Lung (tissue), 12 donors: ENCODE data around the gene MKRN2OS. TPM values are rescaled to one million over a fixed set of nuclear protein-coding genes. Genes with fewer than 3 reads are reported as not detected.

ENCODE experiments used
- ATAC-seq: fragments of 200-7000 bp; cut with Tn5 transposase; one replicate; pipeline ENCODE4 v1.9.1; 2020; ENCODE audit warnings: moderate number of reproducible peaks; ENCODE audit not compliant: insufficient read depth, low FRiP score
- DNase-seq, 3 donors: peaks; one replicate each; pipeline ENCODE4 v3.0.0-alpha.2; 2013 to 2017
- H3K27ac ChIP-seq, 2 donors: one replicate each; pipeline ENCODE4 v1.5.1; 2013; ENCODE audit warnings: mild to moderate bottlenecking in 2 of 2, moderate library complexity in 2 of 2, control low read depth in 1 of 2, inconsistent platforms in 1 of 2, low read depth in 1 of 2, low read length in 1 of 2
- H3K27me3 ChIP-seq, 3 donors: one replicate each; pipeline ENCODE4 v1.5.1; 2013; ENCODE audit warnings: low read length in 2 of 3; ENCODE audit not compliant: control insufficient read depth in 3 of 3, insufficient read depth in 3 of 3
- H3K36me3 ChIP-seq, 4 donors: one replicate each; pipeline ENCODE4 v1.5.1; 2013; ENCODE audit warnings: low read length in 4 of 4, mild to moderate bottlenecking in 1 of 4, moderate library complexity in 1 of 4; ENCODE audit not compliant: control insufficient read depth in 4 of 4, insufficient read depth in 4 of 4
- H3K4me1 ChIP-seq, 5 donors: one replicate each; pipeline ENCODE4 v1.5.1; 2013; ENCODE audit warnings: low read length in 5 of 5, mild to moderate bottlenecking in 2 of 5, moderate library complexity in 1 of 5; ENCODE audit not compliant: control insufficient read depth in 5 of 5, insufficient read depth in 5 of 5
- H3K4me3 ChIP-seq: one replicate; pipeline ENCODE4 v1.5.1; 2013; ENCODE audit warnings: mild to moderate bottlenecking, control low read depth, moderate library complexity
- H3K9ac ChIP-seq, 2 donors: one replicate each; pipeline ENCODE4 v1.5.1; 2013; ENCODE audit warnings: low read length in 2 of 2, control low read depth in 1 of 2; ENCODE audit not compliant: insufficient read depth in 1 of 2
- H3K9me3 ChIP-seq, 4 donors: one replicate each; pipeline ENCODE4 v1.5.1; 2013; ENCODE audit warnings: low read length in 3 of 4, mild to moderate bottlenecking in 1 of 4, moderate library complexity in 1 of 4; ENCODE audit not compliant: control insufficient read depth in 4 of 4, insufficient read depth in 3 of 4
- WGBS, 2 donors: extraction: QIAGEN DNeasy Blood & Tissue Kit; methylation state at CpG; one replicate each; pipeline ENCODE4 v1.1.7; 2013; 5-methylcytosine and 5-hydroxymethylcytosine counted together
- polyA plus RNA-seq, 2 donors: library from polyadenylated mRNA; stranded (reverse); fragments of 200-250 nt; gene quantifications; one replicate each; pipeline ENCODE4 v1.2.1, GENCODE V29; 2013
- total RNA-seq, 2 donors: library from RNA; depleted of rRNA in 1 of 2; stranded (reverse); fragments of >200 nt in 1 of 2; gene quantifications; one replicate each; pipeline ENCODE4 v1.2.1, GENCODE V29; 2014 to 2021
- TF ChIP-seq, protein P1 (sequence below): IDR thresholded peaks from 2 replicates; pipeline ENCODE4 v1.5.1; 2012; ENCODE audit warnings: mild to moderate bottlenecking; ENCODE audit errors: control extremely low read depth, extremely low read depth
- donor health status: control.
- donor health status: control.
- donor health status: Bipolar disorder and iron deficiency.
- donor health status: healthy.
- donor health status: DM: yes; HTN: yes; CAD: no.

Gene MKRN2OS
- total and polyA plus RNA-seq, 4 donors, result 0.62 to 1.3 (median 1.1) TPM; not detected in 1

DNA sequence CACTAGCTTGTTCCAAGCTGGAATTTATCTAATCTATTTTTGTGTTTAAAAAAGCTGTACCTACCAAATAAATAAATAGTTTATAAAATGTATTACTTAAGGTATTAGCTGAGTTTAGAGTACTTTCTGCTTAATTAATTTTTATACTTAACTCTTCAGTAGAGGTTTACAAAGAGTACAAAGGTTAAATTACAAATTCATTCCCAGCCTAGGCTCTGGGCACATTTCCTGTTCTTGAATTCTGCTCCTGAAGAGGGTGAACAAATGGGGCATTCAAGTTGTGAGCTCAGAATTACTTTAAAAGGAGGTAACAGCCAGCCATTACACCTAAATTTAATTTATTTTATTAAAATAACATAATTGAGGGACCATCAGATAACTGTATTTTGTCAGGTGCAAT lies 38.0 kb upstream of the MKRN2OS start:
- TF ChIP-seq, protein P1, sequence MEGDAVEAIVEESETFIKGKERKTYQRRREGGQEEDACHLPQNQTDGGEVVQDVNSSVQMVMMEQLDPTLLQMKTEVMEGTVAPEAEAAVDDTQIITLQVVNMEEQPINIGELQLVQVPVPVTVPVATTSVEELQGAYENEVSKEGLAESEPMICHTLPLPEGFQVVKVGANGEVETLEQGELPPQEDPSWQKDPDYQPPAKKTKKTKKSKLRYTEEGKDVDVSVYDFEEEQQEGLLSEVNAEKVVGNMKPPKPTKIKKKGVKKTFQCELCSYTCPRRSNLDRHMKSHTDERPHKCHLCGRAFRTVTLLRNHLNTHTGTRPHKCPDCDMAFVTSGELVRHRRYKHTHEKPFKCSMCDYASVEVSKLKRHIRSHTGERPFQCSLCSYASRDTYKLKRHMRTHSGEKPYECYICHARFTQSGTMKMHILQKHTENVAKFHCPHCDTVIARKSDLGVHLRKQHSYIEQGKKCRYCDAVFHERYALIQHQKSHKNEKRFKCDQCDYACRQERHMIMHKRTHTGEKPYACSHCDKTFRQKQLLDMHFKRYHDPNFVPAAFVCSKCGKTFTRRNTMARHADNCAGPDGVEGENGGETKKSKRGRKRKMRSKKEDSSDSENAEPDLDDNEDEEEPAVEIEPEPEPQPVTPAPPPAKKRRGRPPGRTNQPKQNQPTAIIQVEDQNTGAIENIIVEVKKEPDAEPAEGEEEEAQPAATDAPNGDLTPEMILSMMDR, result no peak
- Histone ChIP-seq H3K27me3 (no peaks in the 10 kb centered on the region), H3K9ac (no peak overlapping the region), H3K9me3 (no peaks in the 10 kb centered on the region), H3K4me1 (peaks cover 0 to 4% (median 0%) of the 10 kb centered on the region in 5 donors), H3K27ac (no peak overlapping the region), H3K4me3 (no peak overlapping the region), H3K36me3 (peaks cover 22 to 59% (median 53%) of the 10 kb centered on the region in 4 donors)
- ATAC-seq (no peak), DNase-seq (no peak)

DNA sequence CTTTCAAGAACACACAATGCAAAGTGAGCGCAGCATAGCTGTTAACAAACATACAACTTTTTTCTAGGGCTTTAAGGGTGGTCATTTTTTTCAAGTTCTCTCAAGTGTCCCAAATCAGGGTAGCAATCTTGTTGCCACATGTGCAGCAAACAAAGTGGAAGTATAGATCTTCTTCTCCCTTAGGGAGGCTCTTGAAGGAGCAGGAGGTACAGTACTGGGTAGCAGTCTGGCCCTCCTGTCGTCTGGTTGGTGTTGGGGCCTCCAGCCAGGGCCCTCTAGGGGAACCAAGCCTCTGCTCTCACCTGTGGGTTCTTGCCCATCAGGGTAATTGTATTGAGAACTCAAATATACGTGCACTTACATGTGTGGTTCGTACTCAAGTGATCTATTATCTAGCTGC lies 37.4 kb upstream of the MKRN2OS start:
- H3K27me3 ChIP-seq, result no peaks in the 10 kb centered on the region
- H3K9ac ChIP-seq, result no peak overlapping the region
- peaks cover 0 to 4% (median 0%) of the 10 kb centered on the region in 5 donors for H3K4me1 ChIP-seq
- no peak for ATAC-seq
- peaks cover 22 to 61% (median 50%) of the 10 kb centered on the region in 4 donors for H3K36me3 ChIP-seq
- DNase-seq, result no peak
- H3K4me3 ChIP-seq, result no peak overlapping the region
- WGBS, 2 donors, result 86 to 88% methylated on average over 4 of the region's 4 CpGs
- H3K9me3 ChIP-seq, result no peaks in the 10 kb centered on the region
- no peak overlapping the region for H3K27ac ChIP-seq
- TF ChIP-seq, protein P1, result no peak

DNA sequence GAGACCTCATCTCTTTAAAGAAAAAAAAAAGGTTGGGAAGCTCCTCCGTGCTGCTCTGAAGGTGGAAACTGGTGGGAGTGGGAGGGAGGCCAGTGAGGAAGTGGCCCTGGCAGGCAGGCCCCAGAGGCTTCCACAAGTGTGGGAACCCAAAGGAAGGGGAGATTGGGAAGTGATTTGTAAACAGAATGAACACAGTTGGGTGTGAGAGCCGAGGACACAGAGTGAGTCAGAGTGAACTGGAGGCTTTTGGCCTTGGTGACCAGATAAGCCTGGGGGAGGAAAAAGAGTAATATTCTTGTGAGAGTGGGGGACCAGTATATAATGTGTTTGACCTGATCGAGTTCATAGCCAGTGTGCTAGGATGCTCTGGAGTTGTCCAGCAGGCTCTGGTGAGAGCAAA lies 34.6 kb upstream of the MKRN2OS start:
- Histone ChIP-seq H3K36me3 (peaks cover 33 to 62% (median 50%) of the 10 kb centered on the region in 4 donors), H3K4me3 (no peak overlapping the region), H3K27ac (peak overlapping the region in 1 of 2 donors; percentile 32), H3K9me3 (no peaks in the 10 kb centered on the region), H3K4me1 (peaks cover 0 to 4% (median under 1%) of the 10 kb centered on the region in 5 donors), H3K27me3 (no peaks in the 10 kb centered on the region), H3K9ac (no peak overlapping the region)
- TF ChIP-seq, protein P1, result no peak
- no peak for ATAC-seq
- DNase-seq, result no peak
- 29 to 44% methylated on average over 3 of the region's 3 CpGs for WGBS, 2 donors

DNA sequence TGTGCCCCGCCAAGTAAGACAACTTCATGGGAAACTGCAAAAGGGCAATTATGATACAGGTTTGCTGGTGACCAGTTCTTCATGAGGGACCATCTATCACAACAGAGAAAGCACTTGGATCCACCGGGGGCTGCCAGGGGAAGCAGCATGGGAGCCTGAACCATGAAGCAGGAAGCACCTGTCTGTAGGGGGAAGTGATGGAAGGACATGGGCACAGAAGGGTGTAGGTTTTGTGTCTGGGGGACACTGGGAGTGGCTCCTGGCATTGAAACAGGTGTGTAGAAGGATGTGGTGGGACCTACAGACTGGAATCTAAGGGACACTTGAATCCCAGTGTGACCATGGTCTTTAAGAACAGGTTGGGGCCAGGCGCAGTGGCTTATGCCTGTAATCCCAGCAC lies 34.2 kb upstream of the MKRN2OS start:
- no peak for ATAC-seq
- H3K4me1 ChIP-seq, result peaks cover 0 to 8% (median 4%) of the 10 kb centered on the region in 5 donors
- H3K27me3 ChIP-seq, result no peaks in the 10 kb centered on the region
- H3K36me3 ChIP-seq, result peaks cover 30 to 62% (median 50%) of the 10 kb centered on the region in 4 donors
- peak overlapping the region in 1 of 2 donors; percentile 32 for H3K27ac ChIP-seq
- no peaks in the 10 kb centered on the region for H3K9me3 ChIP-seq
- H3K4me3 ChIP-seq, result no peak overlapping the region
- TF ChIP-seq, protein P1, result no peak
- no peak overlapping the region for H3K9ac ChIP-seq
- no peak for DNase-seq
- WGBS, 2 donors, result 67 to 80% methylated on average over 3 of the region's 3 CpGs
